NCI-H2196 treated with DMSO at 0.1 percent for 48 hours (cell line): ENCODE data around the gene GSE1.

Source experiments
- DNase-seq: peaks from one replicate; lab custom pipeline; 2025; ENCODE audit not compliant: unreplicated experiment; lab: John Stamatoyannopoulos, UW

GSE1 gene

GRCh38 chr16:85616607-85617321, 3.6 kb downstream of the GSE1 start:
- DNase-seq: no peak

- no peak for DNase-seq
Measured at GRCh38 chr16:85617948-85618347, 4.8 kb downstream of the GSE1 start.

GRCh38 chr16:85618521-85618920, 5.4 kb downstream of the GSE1 start:
- DNase-seq: no peak

- no peak for DNase-seq
Measured at GRCh38 chr16:85619101-85619891, 6.2 kb downstream of the GSE1 start.

- DNase-seq: no peak
Measured at GRCh38 chr16:85620374-85620773, 7.3 kb downstream of the GSE1 start.

GRCh38 chr16:85621698-85622428, 8.7 kb downstream of the GSE1 start:
- no peak for DNase-seq

GRCh38 chr16:85622683-85623082, 9.6 kb downstream of the GSE1 start:
- DNase-seq: no peak

- DNase-seq: no peak
Measured at GRCh38 chr16:85623250-85623649, 10.1 kb downstream of the GSE1 start.

- no peak for DNase-seq
Measured at GRCh38 chr16:85623997-85624601, 11.0 kb downstream of the GSE1 start.

GRCh38 chr16:85624646-85625045, 11.5 kb downstream of the GSE1 start:
- no peak for DNase-seq

- no peak for DNase-seq
Measured at GRCh38 chr16:85625053-85625452, 11.9 kb downstream of the GSE1 start.

GRCh38 chr16:85625485-85626117, 12.5 kb downstream of the GSE1 start:
- DNase-seq: no peak

GRCh38 chr16:85626191-85626981, 13.3 kb downstream of the GSE1 start:
- no peak for DNase-seq

GRCh38 chr16:85627089-85627488, 14.0 kb downstream of the GSE1 start:
- DNase-seq: no peak

GRCh38 chr16:85627526-85628264, 14.6 kb downstream of the GSE1 start:
- DNase-seq: no peak

- DNase-seq: no peak
Measured at GRCh38 chr16:85628265-85628556, 15.1 kb downstream of the GSE1 start.

- no peak for DNase-seq
Measured at GRCh38 chr16:85628645-85629044, 15.5 kb downstream of the GSE1 start.

- DNase-seq: no peak
Measured at GRCh38 chr16:85629326-85629725, 16.2 kb downstream of the GSE1 start.

GRCh38 chr16:85629853-85630252, 16.7 kb downstream of the GSE1 start:
- no peak for DNase-seq

- no peak for DNase-seq
Measured at GRCh38 chr16:85631230-85631629, 18.1 kb downstream of the GSE1 start.
